Activated CD8-positive, alpha-beta memory T cell treated with anti-CD3 and anti-CD28 coated beads for 1 hour (primary cell): ENCODE data around the gene AFM.

Source experiments
- DNase-seq, 2 donors: peaks; one replicate each; pipeline ENCODE4 v3.0.0-alpha.2; 2020; ENCODE audit warnings: low read depth in 1 of 2; ENCODE audit errors: extremely low read depth in 1 of 2

Gene AFM, protein sequence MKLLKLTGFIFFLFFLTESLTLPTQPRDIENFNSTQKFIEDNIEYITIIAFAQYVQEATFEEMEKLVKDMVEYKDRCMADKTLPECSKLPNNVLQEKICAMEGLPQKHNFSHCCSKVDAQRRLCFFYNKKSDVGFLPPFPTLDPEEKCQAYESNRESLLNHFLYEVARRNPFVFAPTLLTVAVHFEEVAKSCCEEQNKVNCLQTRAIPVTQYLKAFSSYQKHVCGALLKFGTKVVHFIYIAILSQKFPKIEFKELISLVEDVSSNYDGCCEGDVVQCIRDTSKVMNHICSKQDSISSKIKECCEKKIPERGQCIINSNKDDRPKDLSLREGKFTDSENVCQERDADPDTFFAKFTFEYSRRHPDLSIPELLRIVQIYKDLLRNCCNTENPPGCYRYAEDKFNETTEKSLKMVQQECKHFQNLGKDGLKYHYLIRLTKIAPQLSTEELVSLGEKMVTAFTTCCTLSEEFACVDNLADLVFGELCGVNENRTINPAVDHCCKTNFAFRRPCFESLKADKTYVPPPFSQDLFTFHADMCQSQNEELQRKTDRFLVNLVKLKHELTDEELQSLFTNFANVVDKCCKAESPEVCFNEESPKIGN

DNA sequence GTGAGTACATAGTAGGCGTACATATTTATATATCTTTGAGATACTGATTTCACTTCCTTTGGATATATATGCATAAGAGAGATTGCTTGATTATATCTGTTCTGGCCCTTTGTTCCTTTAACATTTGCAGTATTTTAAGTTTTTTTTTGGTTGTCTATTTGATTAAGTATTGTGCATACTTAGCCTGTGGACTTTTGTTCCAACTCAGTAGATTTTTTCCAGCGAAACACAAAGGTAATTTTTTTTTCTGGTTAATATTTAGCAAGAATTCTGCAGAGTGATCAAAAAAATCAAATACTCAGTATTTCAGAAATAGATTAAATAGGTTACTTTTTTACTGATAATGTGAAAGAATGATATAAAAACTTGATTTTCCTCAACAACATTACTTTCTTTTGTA lies at the start of gene AFM:
Gene AFM, plus strand, starts transcription at position 388 of the 400 bp plus-strand sequence. CDS start 31 bp downstream, outside the sequence.
- no peak for DNase-seq

DNA sequence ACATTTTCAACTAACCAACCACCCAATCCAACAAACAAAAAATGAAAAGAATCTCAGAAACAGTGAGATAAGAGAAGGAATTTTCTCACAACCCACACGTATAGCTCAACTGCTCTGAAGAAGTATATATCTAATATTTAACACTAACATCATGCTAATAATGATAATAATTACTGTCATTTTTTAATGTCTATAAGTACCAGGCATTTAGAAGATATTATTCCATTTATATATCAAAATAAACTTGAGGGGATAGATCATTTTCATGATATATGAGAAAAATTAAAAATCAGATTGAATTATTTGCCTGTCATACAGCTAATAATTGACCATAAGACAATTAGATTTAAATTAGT lies 49.8 kb upstream of the AFM start:
- no peak for DNase-seq

DNA sequence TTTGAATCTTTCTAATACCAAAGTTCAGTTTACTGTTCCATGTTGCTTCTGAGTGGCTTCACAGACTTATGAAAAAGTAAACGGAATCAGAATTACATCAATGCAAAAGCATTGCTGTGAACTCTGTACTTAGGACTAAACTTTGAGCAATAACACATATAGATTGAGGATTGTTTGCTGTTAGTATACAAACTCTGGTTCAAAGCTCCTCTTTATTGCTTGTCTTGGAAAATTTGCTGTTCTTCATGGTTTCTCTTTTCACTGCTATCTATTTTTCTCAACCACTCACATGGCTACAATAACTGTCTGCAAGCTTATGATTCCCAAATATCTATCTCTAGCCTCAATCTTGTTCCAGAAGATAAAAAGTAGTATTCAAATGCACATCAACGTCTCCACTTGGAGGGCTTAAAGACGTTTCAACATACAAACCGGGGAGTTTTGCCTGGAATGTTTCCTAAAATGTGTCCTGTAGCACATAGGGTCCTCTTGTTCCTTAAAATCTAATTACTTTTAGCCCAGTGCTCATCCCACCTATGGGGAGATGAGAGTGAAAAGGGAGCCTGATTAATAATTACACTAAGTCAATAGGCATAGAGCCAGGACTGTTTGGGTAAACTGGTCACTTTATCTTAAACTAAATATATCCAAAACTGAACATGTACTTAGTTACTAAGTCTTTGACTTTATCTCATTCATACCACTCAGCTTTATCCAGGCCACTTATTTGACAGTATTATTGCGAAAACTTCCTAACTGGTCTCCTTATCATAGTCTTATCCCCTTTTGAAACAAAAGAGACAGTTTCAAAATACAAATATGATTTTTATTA lies 49.2 kb upstream of the AFM start:
- no peak for DNase-seq

DNA sequence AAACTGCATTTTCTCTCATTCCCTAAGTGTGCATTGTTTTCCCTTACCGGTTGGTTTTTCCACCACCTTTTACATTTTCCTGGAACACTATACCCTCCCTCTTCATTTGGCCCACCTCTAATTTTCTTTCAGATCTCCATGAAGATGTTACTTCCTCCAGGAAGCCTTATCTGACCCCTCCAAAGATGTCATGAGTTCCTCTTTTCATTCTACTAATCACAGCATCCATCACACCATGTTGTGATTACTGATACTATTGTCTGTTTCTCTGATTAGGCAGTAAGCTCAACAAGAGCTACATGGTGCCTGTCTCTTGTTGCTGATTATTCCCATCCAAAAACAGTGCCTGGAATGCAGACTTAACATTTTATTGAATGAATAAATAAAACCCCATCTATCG lies 48.4 kb upstream of the AFM start:
- no peak for DNase-seq

DNA sequence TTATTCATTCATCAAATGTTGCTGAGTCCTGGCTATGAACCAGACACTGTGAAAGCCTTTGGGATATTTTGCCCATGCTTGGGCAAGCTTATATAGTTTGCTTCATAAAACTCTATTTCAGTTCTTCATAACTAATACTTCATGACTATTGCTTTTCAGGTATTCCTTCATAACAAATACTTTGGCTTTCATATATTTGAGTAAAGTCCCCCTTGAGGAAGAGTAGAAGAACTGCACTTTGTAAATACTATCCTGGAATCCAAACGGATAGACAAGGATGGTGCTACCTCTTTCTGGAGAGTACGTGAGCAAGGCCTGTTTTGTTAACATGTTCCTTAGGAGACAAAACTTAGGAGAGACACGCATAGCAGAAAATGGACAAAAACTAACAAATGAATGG lies 47.2 kb upstream of the AFM start:
- no peak for DNase-seq

DNA sequence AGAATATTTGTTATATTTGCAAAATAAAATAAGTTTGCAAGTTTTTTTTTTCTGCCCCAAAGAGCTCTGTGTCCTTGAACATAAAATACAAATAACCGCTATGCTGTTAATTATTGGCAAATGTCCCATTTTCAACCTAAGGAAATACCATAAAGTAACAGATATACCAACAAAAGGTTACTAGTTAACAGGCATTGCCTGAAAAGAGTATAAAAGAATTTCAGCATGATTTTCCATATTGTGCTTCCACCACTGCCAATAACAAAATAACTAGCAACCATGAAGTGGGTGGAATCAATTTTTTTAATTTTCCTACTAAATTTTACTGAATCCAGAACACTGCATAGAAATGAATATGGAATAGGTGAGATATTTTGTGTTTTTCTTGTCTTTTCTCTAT lies 45.6 kb upstream of the AFM start, which contains the start of gene AFP:
Gene AFP, plus strand, starts transcription at position 238 of the 400 bp plus-strand sequence. Its CDS starts 42 bp downstream, at position 280.
- DNase-seq = no peak

DNA sequence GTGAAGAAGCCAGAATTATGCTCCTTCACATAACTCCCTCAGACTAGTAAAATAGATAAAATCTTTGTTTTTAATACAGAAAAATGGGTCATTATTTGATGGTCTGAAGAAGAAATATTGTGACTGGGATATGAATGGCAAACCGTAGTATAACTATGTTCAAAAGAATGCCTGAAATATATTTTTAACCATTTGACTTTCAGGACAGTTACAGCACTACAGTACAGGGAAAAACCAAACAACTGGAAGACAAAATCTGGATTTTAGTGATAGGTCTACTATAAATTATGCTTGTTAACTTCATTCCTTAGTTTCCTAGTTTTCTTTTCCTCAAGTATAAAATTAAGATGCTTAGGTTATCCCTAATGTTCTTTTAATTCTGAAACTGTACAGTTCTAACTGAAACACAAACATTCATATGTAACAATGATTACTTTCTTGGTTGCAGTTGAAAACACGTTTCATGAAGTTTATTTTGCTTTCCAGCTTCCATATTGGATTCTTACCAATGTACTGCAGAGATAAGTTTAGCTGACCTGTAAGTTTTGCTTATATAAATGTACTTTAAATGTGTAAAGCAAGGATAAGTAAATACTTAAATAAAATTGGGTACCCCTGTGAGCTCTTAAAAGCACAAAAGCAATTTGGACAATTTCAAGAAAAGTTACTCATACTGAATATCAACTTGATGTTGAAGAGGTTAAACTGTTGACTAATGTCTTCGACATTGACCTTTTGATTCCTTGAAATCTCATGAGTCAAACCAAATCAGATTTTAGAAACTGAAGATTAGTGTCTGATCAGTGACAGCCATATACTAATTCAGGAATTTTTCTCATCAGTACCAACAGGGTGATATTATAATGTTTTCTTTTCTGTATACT lies 44.6 kb upstream of the AFM start:
- no peak for DNase-seq

DNA sequence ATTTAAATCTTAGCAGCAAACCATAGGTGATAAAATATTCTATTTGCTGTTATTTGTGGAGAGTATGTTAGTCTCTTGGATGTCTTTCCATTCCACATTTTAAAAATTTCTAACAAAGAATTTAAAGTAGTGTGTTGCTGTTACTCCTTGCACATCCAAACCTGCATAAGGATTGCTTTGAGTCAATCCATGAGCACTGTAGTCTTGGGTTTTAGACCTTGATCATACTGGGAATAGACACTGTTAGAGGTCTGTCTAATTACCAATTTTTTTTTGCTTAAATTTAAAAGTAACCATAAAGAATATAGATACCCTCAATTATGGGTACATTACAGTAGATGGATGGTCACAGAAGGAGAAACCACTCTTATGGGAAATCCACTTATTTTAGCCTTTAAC lies 44.0 kb upstream of the AFM start:
- DNase-seq = no peak

DNA sequence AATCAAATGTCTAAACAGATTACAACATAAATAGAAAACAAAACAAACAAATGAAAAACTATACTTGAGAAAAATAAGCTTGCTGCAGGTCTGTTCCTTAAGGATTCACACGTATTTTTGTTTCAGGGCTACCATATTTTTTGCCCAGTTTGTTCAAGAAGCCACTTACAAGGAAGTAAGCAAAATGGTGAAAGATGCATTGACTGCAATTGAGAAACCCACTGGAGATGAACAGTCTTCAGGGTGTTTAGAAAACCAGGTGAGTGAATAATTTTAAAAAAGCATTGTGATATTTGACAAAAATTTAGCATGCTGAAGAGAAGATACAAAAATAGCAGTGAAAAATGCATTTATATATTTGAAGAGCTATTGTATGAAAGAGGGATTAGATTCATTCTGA lies 43.5 kb upstream of the AFM start:
- no peak for DNase-seq

DNA sequence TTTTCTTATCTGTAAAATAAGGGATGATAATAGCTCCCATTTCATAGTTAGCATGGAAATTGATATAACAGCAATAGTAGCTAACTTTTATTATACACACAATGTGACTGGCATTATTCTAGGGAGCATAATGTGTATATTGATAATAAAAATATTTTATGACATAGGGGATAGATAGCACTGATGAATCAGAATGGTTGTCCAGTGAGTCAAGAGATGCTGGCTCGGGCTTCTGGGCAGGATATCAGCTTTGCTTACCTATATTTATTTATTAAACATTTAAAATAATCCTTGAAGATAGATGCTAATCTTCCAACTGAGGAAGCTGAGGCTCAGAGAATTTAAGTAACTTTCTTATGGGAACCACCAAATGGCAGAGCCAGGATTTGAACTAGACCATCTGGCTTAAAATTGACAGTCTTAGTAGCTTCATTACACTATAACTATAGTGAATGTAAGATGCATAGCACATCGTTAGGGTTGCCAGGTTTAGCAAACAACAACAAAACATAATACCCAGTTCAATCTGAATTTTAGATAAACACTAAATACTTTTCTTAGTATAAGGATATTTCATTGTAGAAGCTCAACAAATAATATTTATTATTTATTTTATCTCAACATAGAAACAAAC lies 42.8 kb upstream of the AFM start:
- no peak for DNase-seq

DNA sequence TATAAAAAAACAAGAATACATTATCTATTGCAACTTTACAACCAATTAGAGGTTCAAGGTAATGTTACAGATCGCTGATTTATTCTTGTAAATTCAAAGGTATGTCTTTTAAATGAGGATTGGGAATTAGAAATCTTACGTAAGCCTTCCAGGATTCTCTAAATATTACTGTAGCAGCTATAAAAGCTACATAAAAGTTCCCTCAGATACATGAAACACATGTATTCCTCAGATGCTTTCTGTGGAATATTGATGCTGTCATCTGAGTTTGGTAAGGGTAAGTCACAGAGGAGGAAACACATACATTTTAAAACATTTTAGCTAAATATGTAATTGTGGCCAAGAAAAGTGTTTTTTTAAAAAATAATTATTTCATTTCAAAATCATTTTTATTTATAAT lies 42.1 kb upstream of the AFM start:
- DNase-seq = no peak

DNA sequence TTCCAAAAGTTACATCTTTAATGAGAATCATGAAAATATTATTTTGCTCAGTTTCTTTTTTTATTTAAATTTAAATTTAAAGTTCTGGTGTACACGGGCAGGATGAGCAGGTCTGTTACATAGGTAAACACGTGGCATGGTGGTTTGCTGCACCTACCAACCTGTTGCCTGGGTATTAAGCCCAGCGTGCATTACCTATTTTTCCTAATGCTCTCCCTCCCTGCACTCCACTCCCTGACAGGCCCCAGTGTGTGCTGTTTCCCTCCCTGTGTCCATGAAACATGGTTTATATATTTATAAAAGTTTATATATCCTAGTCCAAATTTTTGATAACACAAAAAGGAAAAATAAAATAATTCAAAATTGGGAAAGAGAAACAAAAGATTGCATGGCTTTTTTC lies 41.6 kb upstream of the AFM start:
- DNase-seq = no peak

DNA sequence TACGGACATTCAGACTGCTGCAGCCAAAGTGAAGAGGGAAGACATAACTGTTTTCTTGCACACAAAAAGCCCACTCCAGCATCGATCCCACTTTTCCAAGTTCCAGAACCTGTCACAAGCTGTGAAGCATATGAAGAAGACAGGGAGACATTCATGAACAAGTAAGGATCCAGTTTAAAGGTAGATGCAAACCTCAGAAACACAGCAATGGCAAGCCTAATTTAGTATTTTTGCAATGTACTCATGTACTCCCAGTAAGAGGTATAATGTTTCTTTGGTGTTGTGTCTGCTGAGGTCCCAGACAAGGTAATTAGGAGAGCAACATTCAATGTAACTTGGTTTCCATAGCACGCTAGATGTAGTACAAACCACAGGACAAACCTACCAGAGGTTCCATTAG lies 40.9 kb upstream of the AFM start:
- DNase-seq = no peak

DNA sequence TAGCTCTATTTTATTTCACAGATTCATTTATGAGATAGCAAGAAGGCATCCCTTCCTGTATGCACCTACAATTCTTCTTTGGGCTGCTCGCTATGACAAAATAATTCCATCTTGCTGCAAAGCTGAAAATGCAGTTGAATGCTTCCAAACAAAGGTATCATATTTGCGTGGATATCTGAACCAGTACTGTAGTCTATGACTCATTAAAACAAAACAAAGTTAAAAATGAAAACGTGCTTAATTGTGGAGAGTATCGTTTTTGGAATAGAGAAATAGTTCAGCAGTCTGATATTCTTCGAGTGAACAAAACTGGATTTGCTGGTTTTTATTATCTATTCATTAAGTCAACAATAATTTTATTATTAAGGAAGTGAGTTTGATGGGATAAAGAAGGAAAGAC lies 39.3 kb upstream of the AFM start:
- no peak for DNase-seq

DNA sequence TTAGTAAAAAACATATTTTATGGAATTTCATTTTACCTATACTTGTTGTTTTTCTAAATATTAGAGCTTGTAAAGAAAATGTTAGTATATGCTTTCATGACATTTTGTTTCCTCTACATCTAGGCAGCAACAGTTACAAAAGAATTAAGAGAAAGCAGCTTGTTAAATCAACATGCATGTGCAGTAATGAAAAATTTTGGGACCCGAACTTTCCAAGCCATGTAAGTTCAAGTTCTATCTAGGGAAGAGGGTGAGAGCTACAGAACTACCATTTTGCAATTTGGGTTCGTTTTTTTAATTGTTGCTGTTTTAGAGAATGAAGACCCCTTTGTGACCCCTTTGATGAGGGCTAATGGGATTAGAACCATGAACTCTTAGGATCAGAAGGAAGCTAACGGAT lies 38.3 kb upstream of the AFM start:
- DNase-seq = no peak

DNA sequence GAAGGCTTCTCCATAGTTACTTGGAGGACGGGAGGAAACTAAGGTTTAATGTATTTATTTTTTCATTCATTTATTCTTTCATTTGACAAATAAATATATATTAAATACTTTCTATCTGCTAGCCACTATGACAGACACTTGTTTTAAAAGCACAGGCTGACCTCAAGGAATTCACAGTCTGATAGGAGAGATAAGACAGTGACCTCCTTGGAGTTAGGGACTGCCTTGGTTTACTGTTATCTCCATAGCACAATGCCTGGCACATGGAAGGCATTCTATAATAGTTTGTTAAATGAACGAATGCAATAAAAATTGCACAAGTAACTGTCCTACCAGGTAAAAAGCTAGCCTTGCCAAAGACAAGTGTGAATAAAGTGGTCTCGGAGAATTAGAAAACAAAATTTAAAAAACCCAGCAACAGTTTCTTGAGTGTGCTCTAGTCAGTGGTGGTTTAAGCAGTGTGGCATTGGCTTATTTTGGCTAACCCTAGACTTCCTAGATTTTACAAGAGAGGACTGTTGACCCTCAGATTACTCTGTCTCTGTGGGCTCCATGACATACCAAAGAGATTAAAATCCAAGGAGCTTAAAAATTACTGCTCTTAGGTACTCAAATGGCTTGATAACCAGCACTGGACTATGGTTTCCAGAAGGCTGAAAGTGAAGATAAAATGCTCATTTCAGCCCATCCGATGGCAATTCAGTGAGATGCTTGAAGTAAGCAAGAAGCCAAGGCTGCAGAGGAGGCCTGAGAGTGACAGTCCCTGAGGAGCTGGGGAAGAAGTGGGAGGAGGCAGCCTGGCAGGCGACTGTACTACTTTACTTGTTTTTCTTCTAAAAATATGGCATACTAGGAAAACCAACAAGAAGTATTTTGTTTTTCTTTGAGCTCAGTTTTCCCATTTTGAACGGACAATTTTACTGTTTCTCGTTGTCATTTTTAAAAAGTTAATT lies 35.9 kb upstream of the AFM start:
- no peak for DNase-seq

DNA sequence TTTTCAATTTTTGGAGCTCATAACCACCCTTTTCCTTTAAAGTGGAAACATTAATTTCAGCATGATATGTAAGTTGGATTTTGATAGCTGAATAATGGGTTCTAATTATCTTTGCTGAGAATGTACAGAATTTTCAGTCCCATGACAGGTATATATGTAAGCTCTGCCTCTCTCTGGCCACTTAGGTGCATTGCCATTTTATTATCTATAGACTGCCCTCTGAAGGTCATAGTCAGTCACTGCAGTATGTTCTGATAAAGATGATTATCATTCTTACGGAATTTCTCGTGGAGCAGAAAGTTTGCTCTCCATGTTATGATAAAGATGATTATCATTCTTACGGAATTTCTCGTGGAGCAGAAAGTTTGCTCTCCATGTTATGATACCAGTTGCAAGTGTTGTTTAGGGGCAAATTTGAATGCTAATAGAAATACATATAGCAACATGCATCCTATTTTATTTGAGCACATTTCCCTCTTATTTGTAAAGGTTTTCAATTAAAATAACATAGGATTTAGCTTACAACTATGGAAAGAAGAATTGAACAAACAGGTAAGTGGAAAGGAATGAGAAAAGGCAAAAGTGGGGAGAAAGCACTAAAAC lies 35.1 kb upstream of the AFM start:
- no peak for DNase-seq

DNA sequence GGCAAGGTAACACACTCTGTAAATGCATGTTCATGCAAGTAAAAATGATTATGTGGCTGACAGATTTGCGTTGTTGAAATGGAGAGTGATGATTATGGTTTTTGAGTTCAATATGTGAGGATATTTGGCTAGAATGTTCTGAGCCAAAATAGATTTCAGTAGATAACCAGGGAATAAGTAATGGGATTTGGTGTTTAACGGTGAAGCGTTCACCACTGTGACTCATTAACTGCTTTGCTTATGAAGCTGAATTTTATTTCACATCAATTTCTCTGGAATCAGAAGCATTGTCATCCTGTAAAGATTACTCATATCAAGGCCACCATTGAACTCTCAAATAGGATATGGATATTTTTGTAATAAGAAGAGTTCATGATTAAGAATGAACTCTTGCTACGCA lies 33.9 kb upstream of the AFM start:
- no peak for DNase-seq
